Endodermal cell (in vitro differentiated cells): ENCODE measurements around the gene VRK2. TPM values are rescaled to one million over a fixed set of nuclear protein-coding genes. Genes with fewer than 3 reads are reported as not detected.

Source experiments
- DNase-seq: peaks from one replicate; pipeline ENCODE4 v3.0.0-alpha.2; 2017
- H3K27ac ChIP-seq: 2 replicates; pipeline ENCODE4 v1.5.1; 2013; ENCODE audit warnings: mild to moderate bottlenecking, low read depth, low read length, moderate library complexity
- H3K27me3 ChIP-seq: 2 replicates; pipeline ENCODE4 v1.6.1; 2013; ENCODE audit warnings: mild to moderate bottlenecking, low read length, moderate library complexity; ENCODE audit not compliant: insufficient read depth, control insufficient read depth, poor library complexity, severe bottlenecking
- H3K36me3 ChIP-seq: 2 replicates; pipeline ENCODE4 v1.7.0; 2013; ENCODE audit warnings: mild to moderate bottlenecking, low read length, moderate library complexity; ENCODE audit not compliant: control insufficient read depth, insufficient read depth
- H3K4me1 ChIP-seq: one replicate; pipeline ENCODE4 v1.7.0; 2013; ENCODE audit warnings: low read length; ENCODE audit not compliant: control insufficient read depth, insufficient read depth
- H3K4me3 ChIP-seq: 2 replicates; pipeline ENCODE4 v1.5.1; 2013; ENCODE audit warnings: mild to moderate bottlenecking, low read length, moderate library complexity
- H3K9ac ChIP-seq: 2 replicates; pipeline ENCODE4 v1.6.1; 2013; ENCODE audit warnings: mild to moderate bottlenecking, low read length, moderate library complexity; ENCODE audit not compliant: poor library complexity, severe bottlenecking; ENCODE audit errors: extremely low read depth
- H3K9me3 ChIP-seq: 2 replicates; pipeline ENCODE4 v1.6.1; 2013; ENCODE audit warnings: mild to moderate bottlenecking, low read length, moderate library complexity; ENCODE audit not compliant: control insufficient read depth
- H3K27ac Mint-ChIP-seq: 2 replicates; pipeline ENCODE4 v1.8.0; 2020; ENCODE audit warnings: mixed read lengths
- H3K27me3 Mint-ChIP-seq: 2 replicates; pipeline ENCODE4 v1.8.0; 2021; ENCODE audit warnings: mild to moderate bottlenecking, mixed read lengths; ENCODE audit not compliant: insufficient read depth
- H3K36me3 Mint-ChIP-seq: 2 replicates; pipeline ENCODE4 v1.8.0; 2020; ENCODE audit warnings: low read depth, mixed read lengths
- H3K4me1 Mint-ChIP-seq: 2 replicates; pipeline ENCODE4 v1.8.0; 2020; ENCODE audit warnings: mixed read lengths
- H3K4me3 Mint-ChIP-seq: 2 replicates; pipeline ENCODE4 v1.8.0; 2020; ENCODE audit warnings: mild to moderate bottlenecking, moderate library complexity, mixed read lengths
- H3K9me3 Mint-ChIP-seq: 2 replicates; pipeline ENCODE4 v1.8.0; 2020; ENCODE audit warnings: mild to moderate bottlenecking, mixed read lengths
- WGBS, 2 experiments: methylation state at CpG; one replicate each; pipeline versions ENCODE4 v1.1.5 to v1.1.7; 2013; ENCODE audit warnings: missing lambda C conversion rate in 2 of 2, mixed read lengths in 1 of 2; ENCODE audit not compliant: insufficient coverage in 1 of 2, insufficient read length in 1 of 2; 5-methylcytosine and 5-hydroxymethylcytosine counted together
- total RNA-seq, 2 donors: library from RNA; stranded (reverse); fragmentation: NEBNext Ultra II Directional in 1 of 2; extraction: Animal tissue kit (Norgen Biotek cat#: 25700) in 1 of 2; gene quantifications; 2 replicates in 1 of 2; 3 replicates in 1 of 2; pipeline ENCODE4 v1.2.1, GENCODE V29; 2021
- TF ChIP-seq, protein P1 (sequence below): fragments of 200-600 bp; sonication (generic); conservative IDR thresholded peaks from 2 replicates; pipeline ENCODE4 v1.5.0; 2021; ENCODE audit warnings: antibody characterized with exemption, mild to moderate bottlenecking

Gene VRK2
- total RNA-seq, 2 donors from 2014 or later = 27.3 to 33.3 TPM

DNA sequence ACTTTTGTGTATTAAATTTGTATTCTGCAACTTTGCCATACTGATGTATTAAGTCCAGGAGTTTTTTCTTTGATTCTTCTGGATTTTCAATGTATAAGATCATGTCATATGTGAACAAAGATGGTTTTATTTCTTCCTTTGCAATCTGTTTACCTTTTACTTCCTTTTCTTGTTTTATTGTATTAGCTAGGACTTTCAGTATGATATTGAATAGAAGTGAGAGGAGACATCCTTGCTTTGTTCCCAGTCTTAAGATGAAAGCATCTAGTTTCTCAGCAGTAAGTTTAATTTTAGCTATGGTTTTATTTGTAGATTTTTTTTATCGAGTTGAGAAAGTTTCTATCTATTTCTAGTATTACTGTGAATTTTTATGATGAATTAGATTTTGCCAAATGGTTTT lies 25.5 kb downstream of the VRK2 start:
- H3K27me3 Mint-ChIP-seq = no peaks in the 10 kb centered on the region
- H3K36me3 Mint-ChIP-seq = peaks cover 26% of the 10 kb centered on the region
- no peak overlapping the region for H3K9ac ChIP-seq
- H3K36me3 ChIP-seq = peaks cover 27% of the 10 kb centered on the region
- H3K27ac Mint-ChIP-seq = no peak overlapping the region
- TF ChIP-seq, protein P1, sequence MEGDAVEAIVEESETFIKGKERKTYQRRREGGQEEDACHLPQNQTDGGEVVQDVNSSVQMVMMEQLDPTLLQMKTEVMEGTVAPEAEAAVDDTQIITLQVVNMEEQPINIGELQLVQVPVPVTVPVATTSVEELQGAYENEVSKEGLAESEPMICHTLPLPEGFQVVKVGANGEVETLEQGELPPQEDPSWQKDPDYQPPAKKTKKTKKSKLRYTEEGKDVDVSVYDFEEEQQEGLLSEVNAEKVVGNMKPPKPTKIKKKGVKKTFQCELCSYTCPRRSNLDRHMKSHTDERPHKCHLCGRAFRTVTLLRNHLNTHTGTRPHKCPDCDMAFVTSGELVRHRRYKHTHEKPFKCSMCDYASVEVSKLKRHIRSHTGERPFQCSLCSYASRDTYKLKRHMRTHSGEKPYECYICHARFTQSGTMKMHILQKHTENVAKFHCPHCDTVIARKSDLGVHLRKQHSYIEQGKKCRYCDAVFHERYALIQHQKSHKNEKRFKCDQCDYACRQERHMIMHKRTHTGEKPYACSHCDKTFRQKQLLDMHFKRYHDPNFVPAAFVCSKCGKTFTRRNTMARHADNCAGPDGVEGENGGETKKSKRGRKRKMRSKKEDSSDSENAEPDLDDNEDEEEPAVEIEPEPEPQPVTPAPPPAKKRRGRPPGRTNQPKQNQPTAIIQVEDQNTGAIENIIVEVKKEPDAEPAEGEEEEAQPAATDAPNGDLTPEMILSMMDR = no peak
- peaks cover 29% of the 10 kb centered on the region for H3K9me3 ChIP-seq
- WGBS, 2 experiments = 88% methylated on average over 1 of the region's 1 CpG; no CpG with 5 or more reads in 1 of the 2 experiments
- DNase-seq = no peak
- H3K4me1 ChIP-seq = no peaks in the 10 kb centered on the region
- H3K27ac ChIP-seq = no peak overlapping the region
- H3K9me3 Mint-ChIP-seq = peaks cover 6% of the 10 kb centered on the region
- H3K4me1 Mint-ChIP-seq = no peaks in the 10 kb centered on the region
- H3K27me3 ChIP-seq = no peaks in the 10 kb centered on the region
- H3K4me3 Mint-ChIP-seq = no peak overlapping the region
- H3K4me3 ChIP-seq = no peak overlapping the region

DNA sequence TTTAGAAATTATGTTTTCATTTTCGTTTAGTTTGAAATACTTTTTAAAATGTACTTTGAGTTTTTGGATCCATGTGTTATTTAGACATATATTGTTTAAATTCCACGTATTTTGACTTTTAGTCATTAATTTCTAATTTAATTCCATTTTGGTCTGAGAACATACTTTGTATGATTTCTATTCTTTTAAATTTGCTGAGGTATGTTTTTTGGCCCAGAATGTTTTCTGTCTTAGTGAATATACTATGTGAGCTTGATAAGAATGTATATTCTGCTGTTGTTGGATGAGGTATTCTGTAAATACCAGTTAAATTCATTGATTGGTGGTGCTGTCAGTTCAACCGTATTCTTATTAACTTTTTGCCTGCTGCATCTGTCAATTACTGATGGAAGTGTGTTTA lies 26.4 kb downstream of the VRK2 start:
- no peak for DNase-seq
- Mint-ChIP-seq H3K36me3 (peaks cover 26% of the 10 kb centered on the region), H3K4me3 (no peak overlapping the region), H3K9me3 (peaks cover 6% of the 10 kb centered on the region), H3K27me3 (no peaks in the 10 kb centered on the region), H3K27ac (no peak overlapping the region), H3K4me1 (no peaks in the 10 kb centered on the region)
- H3K36me3 ChIP-seq = peaks cover 27% of the 10 kb centered on the region
- TF ChIP-seq, protein P1 = no peak
- H3K27me3 ChIP-seq = no peaks in the 10 kb centered on the region
- H3K4me1 ChIP-seq = no peaks in the 10 kb centered on the region
- whole genome bisulfite sequencing, 2 experiments = 91 to 100% methylated on average over 1 to 3 of the region's 3 CpGs
- peaks cover 29% of the 10 kb centered on the region for H3K9me3 ChIP-seq
- H3K27ac ChIP-seq = no peak overlapping the region
- H3K4me3 ChIP-seq = no peak overlapping the region
- no peak overlapping the region for H3K9ac ChIP-seq

DNA sequence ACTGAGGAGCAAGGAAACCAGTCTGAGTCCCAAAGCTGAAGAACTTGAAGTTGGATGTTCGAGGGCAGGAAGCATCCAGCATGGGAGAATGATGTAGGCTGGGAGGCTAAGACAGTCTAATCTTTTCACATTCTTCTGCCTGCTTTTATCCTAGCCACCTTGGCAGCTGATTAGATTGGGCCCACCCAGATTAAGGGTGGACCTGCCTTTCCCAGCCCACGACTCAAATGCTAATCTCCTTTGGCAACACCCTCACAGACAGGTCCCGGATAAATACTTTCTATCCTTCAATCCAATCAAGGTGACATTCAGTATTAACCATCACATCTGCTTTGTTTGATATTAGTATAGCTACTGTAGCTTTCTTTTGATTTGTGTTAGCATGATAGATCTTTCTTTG lies 27.1 kb downstream of the VRK2 start:
- peaks cover 20% of the 10 kb centered on the region for H3K36me3 Mint-ChIP-seq
- WGBS, 2 experiments = 88 to 100% methylated on average over 1 to 3 of the region's 3 CpGs
- peaks cover 27% of the 10 kb centered on the region for H3K36me3 ChIP-seq
- no peak overlapping the region for H3K4me3 ChIP-seq
- H3K27ac ChIP-seq = no peak overlapping the region
- peaks cover 6% of the 10 kb centered on the region for H3K9me3 Mint-ChIP-seq
- H3K27ac Mint-ChIP-seq = no peak overlapping the region
- DNase-seq = peak; percentile 45
- no peaks in the 10 kb centered on the region for H3K4me1 Mint-ChIP-seq
- no peaks in the 10 kb centered on the region for H3K4me1 ChIP-seq
- H3K9ac ChIP-seq = no peak overlapping the region
- peaks cover 29% of the 10 kb centered on the region for H3K9me3 ChIP-seq
- no peaks in the 10 kb centered on the region for H3K27me3 ChIP-seq
- TF ChIP-seq, protein P1 = no peak
- no peak overlapping the region for H3K4me3 Mint-ChIP-seq
- H3K27me3 Mint-ChIP-seq = no peaks in the 10 kb centered on the region
